CMK (cell line): ENCODE results near the gene MTA1.

Experiments
- DNase-seq: peaks from one replicate; pipeline ENCODE4 v3.0.0-alpha.2; 2010; ENCODE audit warnings: low read depth

The MTA1 gene

GRCh38 chr14:105498430-105499255 lies 79.0 kb downstream of the MTA1 start:
- no peak for DNase-seq

GRCh38 chr14:105499256-105500035 lies 79.8 kb downstream of the MTA1 start:
- no peak for DNase-seq

- no peak for DNase-seq
These were observed 80.6 kb downstream of the MTA1 start for GRCh38 chr14:105500036-105500725.

GRCh38 chr14:105500726-105501101 lies 81.1 kb downstream of the MTA1 start:
- DNase-seq = no peak

GRCh38 chr14:105501504-105502291 lies 82.1 kb downstream of the MTA1 start:
- DNase-seq = no peak

GRCh38 chr14:105502446-105503295 lies 83.0 kb downstream of the MTA1 start:
- no peak for DNase-seq

GRCh38 chr14:105503296-105503640 lies 83.6 kb downstream of the MTA1 start:
- DNase-seq = no peak

GRCh38 chr14:105503935-105504692 lies 84.5 kb downstream of the MTA1 start:
- no peak for DNase-seq

- DNase-seq = no peak
These were observed 85.5 kb downstream of the MTA1 start for GRCh38 chr14:105505101-105505500.

GRCh38 chr14:105507247-105507646 lies 87.6 kb downstream of the MTA1 start:
- DNase-seq = no peak

- no peak for DNase-seq
These were observed 88.4 kb downstream of the MTA1 start for GRCh38 chr14:105508069-105508468.

GRCh38 chr14:105508601-105509000 lies 89.0 kb downstream of the MTA1 start:
- no peak for DNase-seq

- no peak for DNase-seq
These were observed 97.5 kb downstream of the MTA1 start for GRCh38 chr14:105517096-105517495.

- no peak for DNase-seq
These were observed 100.5 kb downstream of the MTA1 start for GRCh38 chr14:105519946-105520698.
